Measurements from ENCODE around the gene GLRX5. TPM values are rescaled to one million over a fixed set of nuclear protein-coding genes. Genes with fewer than 3 reads are reported as not detected.

The GLRX5 gene
- total RNA-seq, 2 experiments from 2014 or later, result 37.9 to 44.1 TPM

DNA sequence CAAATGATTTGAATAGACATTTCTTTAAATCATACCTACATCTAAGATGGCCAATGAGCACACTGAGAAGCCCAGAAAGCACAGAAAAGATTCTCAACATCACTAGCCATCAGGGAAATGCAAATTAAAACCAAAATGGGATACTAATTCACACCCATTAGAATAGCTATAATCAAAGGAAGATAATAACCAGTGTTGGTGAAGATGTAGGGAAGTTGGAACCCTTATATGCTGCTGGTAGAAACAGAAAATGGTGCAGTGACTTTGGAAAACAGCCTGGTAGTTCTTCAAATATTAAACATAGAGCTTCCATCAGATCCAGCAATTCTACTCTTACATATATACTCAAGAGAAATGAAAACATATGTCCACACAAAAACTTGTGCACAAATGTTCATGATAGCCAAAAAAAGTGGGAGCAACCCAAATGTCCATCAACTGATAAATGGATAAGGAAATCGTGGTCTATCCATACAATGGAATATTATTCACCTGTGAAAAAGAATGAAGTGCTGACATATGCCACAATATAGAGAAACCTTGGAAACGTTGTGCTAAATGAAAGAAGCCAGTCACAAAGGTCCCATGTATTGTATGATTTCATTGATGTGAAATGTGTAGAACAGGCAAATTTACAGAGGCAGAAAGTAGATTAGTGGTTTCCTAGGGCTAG, 42.8 kb upstream of the GLRX5 start:
- Mint-ChIP-seq H3K27ac (no peak overlapping the region), H3K9me3 (ENCODE audit: low read depth) (peaks cover 4% of the 10 kb centered on the region), H3K4me1 (peaks cover 40% of the 10 kb centered on the region), H3K27me3 (no peaks in the 10 kb centered on the region), H3K36me3 (ENCODE audit: low read depth) (peaks cover 21% of the 10 kb centered on the region), H3K4me3 (no peak overlapping the region)
- intact Hi-C loops (cut with DNase I, micrococcal nuclease), result no loop called here
- ATAC-seq, result no peak
- ChIA-PET CTCF (interaction anchor here (1.2 kb wide), 1 partner anchor 27 kb away, joined by 4 read pairs; no protein-coding TSS in a partner anchor), POLR2A (no interaction called here)
- DNase-seq, result no peak

DNA sequence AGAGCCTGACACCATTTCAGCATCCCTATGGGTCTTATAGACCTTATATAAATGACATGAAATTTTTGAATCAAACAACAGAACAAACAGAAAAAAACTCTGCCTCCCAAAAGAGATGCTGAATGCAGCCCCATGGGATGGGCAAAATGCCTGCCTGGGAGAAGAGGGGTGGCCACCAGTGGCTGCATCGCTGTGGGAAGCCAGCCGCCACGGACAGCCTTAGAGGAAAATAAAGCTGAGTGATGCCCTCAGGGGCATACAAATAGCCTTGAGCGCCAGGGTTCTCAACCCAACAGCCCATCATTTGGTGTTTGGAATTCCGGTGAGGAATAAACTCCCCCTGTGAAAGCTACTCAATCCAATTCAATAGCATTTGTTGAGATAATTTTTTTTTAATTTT, 41.3 kb upstream of the GLRX5 start:
- H3K27me3 Mint-ChIP-seq, result no peaks in the 10 kb centered on the region
- H3K4me1 Mint-ChIP-seq, result peaks cover 47% of the 10 kb centered on the region
- ATAC-seq, result no peak
- intact Hi-C loops (cut with DNase I, micrococcal nuclease), result no loop called here
- peaks cover 4% of the 10 kb centered on the region for H3K9me3 Mint-ChIP-seq (ENCODE audit: low read depth)
- ChIA-PET CTCF (interaction anchor here (0.8 to 1.2 kb wide), 4 partner anchors 15 to 51 kb away, joined by 3 to 4 read pairs (median 3); no protein-coding TSS in a partner anchor), POLR2A (no interaction called here)
- no peak overlapping the region for H3K27ac Mint-ChIP-seq
- H3K36me3 Mint-ChIP-seq (ENCODE audit: low read depth), result peaks cover 21% of the 10 kb centered on the region
- no peak overlapping the region for H3K4me3 Mint-ChIP-seq
- no peak for DNase-seq

DNA sequence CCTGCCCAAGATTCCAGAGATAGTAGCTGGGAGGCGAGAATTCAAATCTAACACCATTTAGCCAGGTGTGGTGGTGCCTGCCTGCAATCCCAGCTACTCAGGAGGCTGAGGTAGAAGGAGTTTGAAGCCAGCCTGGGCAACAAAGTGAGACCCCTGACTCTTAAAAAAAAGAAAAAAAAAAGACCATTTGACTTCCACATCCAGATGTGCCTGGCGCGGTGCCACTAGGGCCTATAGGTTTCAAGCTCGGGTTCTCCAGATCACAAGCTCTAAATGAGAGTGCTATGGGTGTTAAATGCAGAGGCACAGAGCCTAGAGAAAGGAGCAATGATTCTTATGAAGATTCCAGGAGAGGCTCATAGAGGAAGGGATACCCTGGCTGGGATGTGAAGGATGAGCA, 40.9 kb upstream of the GLRX5 start:
- Mint-ChIP-seq H3K27me3 (no peaks in the 10 kb centered on the region), H3K36me3 (ENCODE audit: low read depth) (peaks cover 21% of the 10 kb centered on the region), H3K27ac (peak overlapping the region; percentile 5), H3K9me3 (ENCODE audit: low read depth) (peaks cover 4% of the 10 kb centered on the region), H3K4me1 (peaks cover 52% of the 10 kb centered on the region), H3K4me3 (no peak overlapping the region)
- ChIA-PET CTCF (interaction anchor here (0.6 to 0.8 kb wide), 3 partner anchors 11 to 51 kb away, joined by 3 read pairs; no protein-coding TSS in a partner anchor), POLR2A (no interaction called here)
- no peak for DNase-seq
- intact Hi-C loops (cut with DNase I, micrococcal nuclease), result no loop called here
- no peak for ATAC-seq

DNA sequence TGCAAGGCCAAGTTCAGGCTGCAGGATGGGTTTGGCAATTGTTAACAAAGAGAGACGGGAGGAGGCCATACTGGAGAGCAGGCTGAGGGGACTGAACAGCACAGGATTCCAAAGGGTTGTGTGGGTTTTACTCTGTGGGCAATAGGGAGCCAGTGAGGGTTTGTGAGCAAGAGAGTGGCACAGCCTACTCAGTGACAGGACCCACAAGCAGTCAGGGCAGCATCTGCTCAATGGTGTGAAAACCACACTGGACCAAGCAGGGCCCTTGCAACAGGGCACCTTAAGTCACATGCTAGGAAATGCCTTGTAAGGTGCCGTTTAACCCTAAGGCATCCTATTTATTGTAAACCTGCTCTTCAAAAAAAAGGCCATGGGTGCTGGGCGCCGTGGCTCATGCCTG, 40.4 kb upstream of the GLRX5 start:
- Mint-ChIP-seq H3K27me3 (no peaks in the 10 kb centered on the region), H3K27ac (peak overlapping the region; percentile 5), H3K4me3 (no peak overlapping the region), H3K9me3 (ENCODE audit: low read depth) (peaks cover 4% of the 10 kb centered on the region), H3K36me3 (ENCODE audit: low read depth) (peaks cover 21% of the 10 kb centered on the region), H3K4me1 (peaks cover 56% of the 10 kb centered on the region)
- ChIA-PET CTCF (interaction anchor here (0.6 to 3.0 kb wide), 3 partner anchors 11 to 32 kb away, joined by 3 to 12 read pairs (median 3); no protein-coding TSS in a partner anchor), POLR2A (no interaction called here)
- no peak for DNase-seq
- intact Hi-C loops (cut with DNase I, micrococcal nuclease), result no loop called here
- ATAC-seq, result no peak

DNA sequence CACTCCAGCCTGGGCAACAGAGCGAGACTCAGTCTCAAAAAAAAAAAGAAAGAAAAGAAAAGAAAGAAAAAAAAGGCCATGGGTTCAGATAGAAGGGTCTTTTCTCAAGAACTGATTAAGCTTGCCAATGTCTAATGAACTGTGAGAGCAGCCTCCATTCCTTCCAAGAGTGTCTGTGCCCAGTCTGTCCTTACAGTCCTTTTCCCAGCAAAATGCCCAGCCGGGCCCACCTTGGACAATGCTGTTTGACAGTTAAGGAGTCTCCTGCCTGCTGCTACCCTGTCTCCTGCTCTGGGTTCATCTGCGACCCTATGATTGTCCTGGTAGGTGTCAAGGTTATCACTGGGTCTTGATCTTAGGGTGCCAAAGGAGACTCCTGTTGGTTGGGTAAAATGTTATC, 39.8 kb upstream of the GLRX5 start:
- peaks cover 61% of the 10 kb centered on the region for H3K4me1 Mint-ChIP-seq
- no peaks in the 10 kb centered on the region for H3K27me3 Mint-ChIP-seq
- no peak for ATAC-seq
- peaks cover 21% of the 10 kb centered on the region for H3K36me3 Mint-ChIP-seq (ENCODE audit: low read depth)
- ChIA-PET CTCF (interaction anchor here (1.1 to 3.0 kb wide), 3 partner anchors 13 to 32 kb away, joined by 3 to 12 read pairs (median 4); no protein-coding TSS in a partner anchor), POLR2A (interaction anchor here (1.7 kb wide), 1 partner anchor 28 kb away, joined by 8 read pairs; no protein-coding TSS in a partner anchor)
- no peak for DNase-seq
- peaks cover 4% of the 10 kb centered on the region for H3K9me3 Mint-ChIP-seq (ENCODE audit: low read depth)
- peak overlapping the region; percentile 76 for H3K27ac Mint-ChIP-seq
- intact Hi-C loops (cut with DNase I, micrococcal nuclease), result loop anchor here (1.0 to 5.0 kb wide), 3 partner anchors 28 to 39 kb away; no protein-coding TSS in a partner anchor
- H3K4me3 Mint-ChIP-seq, result peak overlapping the region; percentile 8

DNA sequence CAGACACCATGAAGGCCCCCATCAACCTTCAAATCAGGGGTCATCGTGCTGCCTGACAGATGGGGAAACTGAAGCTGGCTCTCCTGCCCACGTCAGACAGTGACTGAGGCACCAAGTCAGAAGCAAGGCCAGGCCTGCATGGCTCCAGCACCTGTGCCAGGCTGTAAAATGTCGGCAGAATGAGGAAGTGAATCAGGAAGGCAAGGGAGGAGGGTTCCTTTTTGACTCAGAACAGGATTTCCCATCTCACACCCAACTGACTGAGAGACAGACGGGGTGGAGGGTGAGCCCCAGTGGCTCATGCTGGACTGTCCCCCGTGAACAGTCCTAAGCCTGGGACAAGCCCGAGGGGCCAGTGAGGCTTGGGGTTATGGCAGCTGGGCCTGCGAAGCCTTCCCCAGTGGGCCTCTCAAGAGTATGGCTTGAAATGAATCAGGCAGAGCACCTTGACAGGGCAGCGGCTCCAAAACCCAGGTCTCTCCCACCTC, 39.3 kb upstream of the GLRX5 start:
- POLR2A ChIA-PET, result interaction anchor here (1.7 kb wide), 1 partner anchor 28 kb away, joined by 8 read pairs; no protein-coding TSS in a partner anchor
- DNase-seq (peak; percentile 49), ATAC-seq (peak; percentile 78)
- peaks cover 22% of the 10 kb centered on the region for H3K36me3 Mint-ChIP-seq (ENCODE audit: low read depth)
- H3K4me1 Mint-ChIP-seq, result peaks cover 66% of the 10 kb centered on the region
- peak overlapping the region; percentile 8 for H3K4me3 Mint-ChIP-seq
- peaks cover 4% of the 10 kb centered on the region for H3K9me3 Mint-ChIP-seq (ENCODE audit: low read depth)
- H3K27ac Mint-ChIP-seq, result peak overlapping the region; percentile 76
- CTCF ChIA-PET, result interaction anchor here (1.1 to 3.0 kb wide), 6 partner anchors 13 to 41 kb away, joined by 3 to 12 read pairs (median 4); partner anchors contain the start of gene GLRX5
- intact Hi-C loops (cut with DNase I, micrococcal nuclease), result loop anchor here (1.0 to 5.0 kb wide), 4 partner anchors 23 to 39 kb away; no protein-coding TSS in a partner anchor
- no peaks in the 10 kb centered on the region for H3K27me3 Mint-ChIP-seq

DNA sequence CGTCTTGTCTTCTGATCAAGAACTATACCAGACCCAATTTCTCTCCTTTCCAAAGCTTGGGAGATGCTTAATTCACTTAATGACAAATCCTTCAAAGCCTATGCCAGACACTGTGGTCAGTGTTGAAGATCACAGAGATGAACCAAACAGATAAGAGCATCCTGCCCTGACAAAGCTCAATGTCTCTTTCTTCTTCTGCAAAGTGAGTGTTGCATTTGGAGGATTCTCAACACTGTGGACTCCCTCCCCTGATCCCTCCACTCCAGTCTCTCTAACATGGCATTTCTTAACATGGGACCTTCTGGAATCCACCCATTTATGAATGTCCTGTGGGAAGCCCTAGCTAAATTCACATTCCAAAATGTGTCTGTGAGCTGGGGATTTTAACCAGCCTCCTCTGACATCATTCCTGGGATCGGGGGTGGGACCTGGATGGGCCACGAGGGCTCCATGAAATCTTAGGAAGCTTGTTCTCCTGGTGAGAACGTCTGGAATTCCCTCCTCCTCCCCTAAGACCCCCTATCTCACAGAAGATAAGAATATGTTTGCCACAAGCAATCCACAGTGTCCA, 38.7 kb upstream of the GLRX5 start:
- ChIA-PET POLR2A (interaction anchor here (1.7 kb wide), 1 partner anchor 27 kb away, joined by 8 read pairs; no protein-coding TSS in a partner anchor), CTCF (interaction anchor here (0.6 to 3.0 kb wide), 11 partner anchors 8 to 462 kb away, joined by 3 to 12 read pairs (median 3); partner anchors contain the start of gene GLRX5)
- peak; percentile 50 for ATAC-seq
- no peak for DNase-seq
- Mint-ChIP-seq H3K27ac (peak overlapping the region; percentile 77), H3K27me3 (no peaks in the 10 kb centered on the region), H3K4me1 (peaks cover 68% of the 10 kb centered on the region), H3K36me3 (ENCODE audit: low read depth) (peaks cover 26% of the 10 kb centered on the region), H3K4me3 (no peak overlapping the region), H3K9me3 (ENCODE audit: low read depth) (peaks cover 4% of the 10 kb centered on the region)
- intact Hi-C loops (cut with DNase I, micrococcal nuclease), result loop anchor here in 1 of 2 experiments (2.0 to 5.0 kb wide), 2 partner anchors 23 to 36 kb away; no protein-coding TSS in a partner anchor

DNA sequence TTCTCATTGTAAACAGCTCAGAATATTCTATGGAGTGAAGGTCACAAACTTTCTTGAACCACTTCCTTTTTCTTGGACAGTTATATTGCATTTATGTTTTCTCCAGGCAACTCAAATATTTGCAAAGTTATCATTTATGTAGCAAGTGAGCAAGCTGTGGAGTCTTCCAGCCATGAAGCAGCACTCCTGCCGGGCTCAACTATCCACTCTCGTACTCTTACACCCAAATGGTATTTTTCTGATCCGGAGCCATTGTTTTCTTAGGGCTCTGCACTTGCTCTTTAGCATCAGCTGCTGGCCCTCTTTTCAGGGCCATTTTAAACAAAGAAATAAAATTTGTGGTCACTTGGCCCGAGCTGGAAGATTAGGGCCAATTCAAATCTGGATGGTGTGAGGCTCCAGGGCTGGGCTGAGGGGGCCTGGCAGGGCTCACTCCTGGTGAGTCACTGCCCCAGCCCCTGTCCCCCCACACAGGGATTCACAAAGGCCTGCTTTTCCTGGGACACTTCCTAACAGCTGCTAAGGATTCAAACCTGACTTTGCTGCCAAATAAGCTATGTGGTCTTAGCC, 38.1 kb upstream of the GLRX5 start:
- intact Hi-C loops (cut with DNase I, micrococcal nuclease), result loop anchor here in 1 of 2 experiments (2.0 to 5.0 kb wide), 2 partner anchors 22 to 36 kb away; no protein-coding TSS in a partner anchor
- Mint-ChIP-seq H3K4me3 (no peak overlapping the region), H3K4me1 (peaks cover 70% of the 10 kb centered on the region), H3K9me3 (ENCODE audit: low read depth) (peaks cover 4% of the 10 kb centered on the region), H3K27me3 (no peaks in the 10 kb centered on the region), H3K27ac (peak overlapping the region; percentile 77), H3K36me3 (ENCODE audit: low read depth) (peaks cover 26% of the 10 kb centered on the region)
- CTCF ChIA-PET, result interaction anchor here (0.6 to 3.0 kb wide), 10 partner anchors 9 to 461 kb away, joined by 3 to 12 read pairs (median 4); partner anchors contain the start of gene GLRX5
- DNase-seq (no peak), ATAC-seq (no peak)
- POLR2A ChIA-PET, result interaction anchor here (1.7 kb wide), 1 partner anchor 26 kb away, joined by 8 read pairs; no protein-coding TSS in a partner anchor

DNA sequence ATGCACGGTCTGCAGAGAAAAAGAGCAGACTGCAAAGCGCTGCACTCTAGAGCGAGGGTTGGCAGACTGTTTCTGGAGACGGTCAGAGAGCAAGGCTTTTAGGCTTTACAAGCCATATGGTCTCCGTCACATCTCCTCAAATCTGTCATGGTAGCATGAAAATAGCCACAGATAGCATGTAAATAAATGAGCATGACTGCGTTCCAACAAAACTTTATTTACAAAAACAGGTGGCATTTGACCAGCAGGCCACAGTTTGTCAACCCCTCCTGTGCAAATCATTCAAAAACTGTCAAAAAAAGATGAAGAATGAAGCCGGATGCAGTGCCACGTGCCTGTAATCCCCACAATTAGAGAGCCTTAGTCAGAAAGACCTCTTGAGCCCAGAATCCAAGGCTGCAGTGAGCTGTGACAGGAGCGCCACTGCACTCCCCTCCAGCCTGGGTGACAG, 37.3 kb upstream of the GLRX5 start:
- intact Hi-C loops (cut with DNase I, micrococcal nuclease), result loop anchor here (2.0 to 5.0 kb wide), 2 partner anchors 21 to 35 kb away; no protein-coding TSS in a partner anchor
- no peaks in the 10 kb centered on the region for H3K27me3 Mint-ChIP-seq
- DNase-seq (no peak), ATAC-seq (no peak)
- ChIA-PET CTCF (interaction anchor here (1.5 to 3.0 kb wide), 2 partner anchors 17 to 29 kb away, joined by 3 to 12 read pairs; no protein-coding TSS in a partner anchor), POLR2A (interaction anchor here (1.1 kb wide), 1 partner anchor 26 kb away, joined by 4 read pairs; no protein-coding TSS in a partner anchor)
- H3K4me1 Mint-ChIP-seq, result peaks cover 73% of the 10 kb centered on the region
- H3K4me3 Mint-ChIP-seq, result no peak overlapping the region
- H3K9me3 Mint-ChIP-seq (ENCODE audit: low read depth), result no peaks in the 10 kb centered on the region
- peaks cover 22% of the 10 kb centered on the region for H3K36me3 Mint-ChIP-seq (ENCODE audit: low read depth)
- H3K27ac Mint-ChIP-seq, result no peak overlapping the region

DNA sequence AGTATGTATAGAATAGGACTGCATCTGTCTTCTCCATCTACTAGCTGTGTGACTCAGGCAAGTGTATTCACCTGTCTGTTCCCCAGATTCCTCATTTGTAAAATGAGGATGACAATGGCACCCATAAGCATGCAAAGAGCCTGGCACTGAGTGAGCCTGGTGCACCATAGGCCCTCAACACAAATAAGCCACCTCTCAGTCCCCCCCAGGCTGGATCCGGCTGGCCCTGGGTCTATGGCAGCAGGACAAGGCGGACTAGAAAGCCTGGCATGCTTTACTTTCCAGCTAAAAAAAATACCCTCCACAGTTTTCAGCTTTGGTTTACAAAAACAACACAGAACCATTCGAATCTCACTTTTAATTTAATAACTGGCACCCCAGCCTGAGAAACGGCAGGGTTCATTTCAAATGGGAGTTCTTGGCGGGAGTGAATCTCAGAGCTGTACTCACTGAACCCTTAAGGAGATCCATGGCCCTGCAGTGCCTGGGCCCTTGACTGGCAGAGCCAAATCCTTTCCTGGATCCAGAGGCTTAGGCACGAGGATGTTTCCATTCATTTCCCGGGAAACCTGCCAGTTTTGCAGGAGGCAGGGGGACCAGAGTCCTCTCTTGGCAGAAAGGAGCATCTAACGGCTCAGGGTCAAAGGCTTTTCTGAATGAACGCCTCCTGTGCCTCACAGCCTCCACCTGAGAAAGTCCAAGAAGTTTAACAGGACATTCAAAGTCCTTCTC, 36.1 kb upstream of the GLRX5 start:
- ChIA-PET POLR2A (interaction anchor here (1.1 kb wide), 1 partner anchor 25 kb away, joined by 4 read pairs; no protein-coding TSS in a partner anchor), CTCF (interaction anchor here (1.2 to 1.5 kb wide), 3 partner anchors 13 to 29 kb away, joined by 3 to 7 read pairs (median 5); no protein-coding TSS in a partner anchor)
- Mint-ChIP-seq H3K27me3 (no peaks in the 10 kb centered on the region), H3K36me3 (ENCODE audit: low read depth) (peaks cover 27% of the 10 kb centered on the region), H3K4me3 (no peak overlapping the region), H3K27ac (no peak overlapping the region), H3K9me3 (ENCODE audit: low read depth) (no peaks in the 10 kb centered on the region), H3K4me1 (peaks cover 84% of the 10 kb centered on the region)
- intact Hi-C loops (cut with DNase I, micrococcal nuclease), result loop anchor here (2.0 to 5.0 kb wide), 2 partner anchors 20 to 34 kb away; no protein-coding TSS in a partner anchor
- ATAC-seq (no peak), DNase-seq (no peak)

Data from activated CD4-positive, alpha-beta T cell treated with anti-CD3 and anti-CD28 coated beads for 36 hours (primary cell).